Choroid plexus epithelial cell (primary cell): ENCODE data around the gene MLEC.

Experiments used
- DNase-seq: peaks from one replicate; pipeline ENCODE4 v3.0.0-alpha.2; 2010; ENCODE audit warnings: low read depth
- H3K4me3 ChIP-seq: 2 replicates; pipeline ENCODE4 v1.5.1; 2011; ENCODE audit warnings: low read depth, mild to moderate bottlenecking, control low read depth, low read length, moderate library complexity
- TF ChIP-seq, protein P1 (sequence below): conservative IDR thresholded peaks from 2 replicates; pipeline ENCODE4 v1.5.1; 2011; ENCODE audit warnings: low read depth, mild to moderate bottlenecking, control low read depth, inconsistent platforms, low read length, moderate library complexity

MLEC gene

DNA sequence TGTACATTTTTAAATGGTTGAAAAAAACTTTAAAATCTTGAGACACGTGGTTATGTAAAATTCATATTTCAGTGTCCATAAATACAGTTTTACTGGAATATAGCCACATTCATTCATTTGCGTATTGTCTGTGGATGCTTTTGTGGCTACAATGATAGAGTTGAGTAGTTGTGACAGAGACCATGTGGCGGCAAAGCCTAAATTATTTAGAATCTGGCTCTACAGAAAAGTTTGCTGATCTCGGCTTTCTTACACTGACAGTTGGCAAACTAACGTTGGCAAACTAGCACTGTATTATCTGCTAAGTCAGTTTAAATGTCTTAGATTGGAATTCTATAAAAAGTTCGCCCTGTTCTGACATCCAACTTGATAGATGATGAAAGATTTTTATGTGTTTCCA is 25.7 kb downstream of the MLEC start:
- no peak for DNase-seq
- TF ChIP-seq, protein P1, sequence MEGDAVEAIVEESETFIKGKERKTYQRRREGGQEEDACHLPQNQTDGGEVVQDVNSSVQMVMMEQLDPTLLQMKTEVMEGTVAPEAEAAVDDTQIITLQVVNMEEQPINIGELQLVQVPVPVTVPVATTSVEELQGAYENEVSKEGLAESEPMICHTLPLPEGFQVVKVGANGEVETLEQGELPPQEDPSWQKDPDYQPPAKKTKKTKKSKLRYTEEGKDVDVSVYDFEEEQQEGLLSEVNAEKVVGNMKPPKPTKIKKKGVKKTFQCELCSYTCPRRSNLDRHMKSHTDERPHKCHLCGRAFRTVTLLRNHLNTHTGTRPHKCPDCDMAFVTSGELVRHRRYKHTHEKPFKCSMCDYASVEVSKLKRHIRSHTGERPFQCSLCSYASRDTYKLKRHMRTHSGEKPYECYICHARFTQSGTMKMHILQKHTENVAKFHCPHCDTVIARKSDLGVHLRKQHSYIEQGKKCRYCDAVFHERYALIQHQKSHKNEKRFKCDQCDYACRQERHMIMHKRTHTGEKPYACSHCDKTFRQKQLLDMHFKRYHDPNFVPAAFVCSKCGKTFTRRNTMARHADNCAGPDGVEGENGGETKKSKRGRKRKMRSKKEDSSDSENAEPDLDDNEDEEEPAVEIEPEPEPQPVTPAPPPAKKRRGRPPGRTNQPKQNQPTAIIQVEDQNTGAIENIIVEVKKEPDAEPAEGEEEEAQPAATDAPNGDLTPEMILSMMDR: no peak
- H3K4me3 ChIP-seq: no peak overlapping the region

DNA sequence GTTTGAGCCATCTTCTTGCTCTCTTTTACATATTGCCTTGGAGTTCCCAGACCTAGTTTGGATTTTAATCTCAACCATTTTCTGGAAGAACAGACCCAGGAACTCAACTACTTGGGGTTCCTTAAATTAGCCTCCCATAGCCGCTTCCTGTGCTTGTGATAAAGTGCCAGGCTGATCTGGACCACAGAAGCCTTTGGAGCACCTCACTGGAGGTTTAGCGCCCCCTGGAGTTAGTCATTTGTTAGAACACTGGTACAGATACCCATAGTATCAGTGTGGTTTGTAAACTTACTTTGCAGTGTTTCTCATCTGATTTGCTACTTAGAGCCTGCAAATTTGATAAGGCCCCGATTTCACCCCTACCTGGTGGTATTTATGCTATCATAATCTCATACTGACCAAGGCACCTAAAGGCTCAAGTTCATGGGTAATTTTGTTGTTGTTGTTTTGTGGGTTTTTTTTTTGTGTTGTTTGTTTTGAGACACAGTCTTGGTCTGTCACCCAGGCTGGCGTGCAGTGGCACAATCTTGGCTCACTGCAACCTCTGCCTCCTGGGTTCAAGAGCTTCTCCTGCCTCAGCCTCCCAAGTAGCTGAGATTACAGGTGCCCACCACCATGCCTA is 27.0 kb downstream of the MLEC start:
- TF ChIP-seq, protein P1: peak; percentile 85
- DNase-seq: peak; percentile 91
- no peak overlapping the region for H3K4me3 ChIP-seq

DNA sequence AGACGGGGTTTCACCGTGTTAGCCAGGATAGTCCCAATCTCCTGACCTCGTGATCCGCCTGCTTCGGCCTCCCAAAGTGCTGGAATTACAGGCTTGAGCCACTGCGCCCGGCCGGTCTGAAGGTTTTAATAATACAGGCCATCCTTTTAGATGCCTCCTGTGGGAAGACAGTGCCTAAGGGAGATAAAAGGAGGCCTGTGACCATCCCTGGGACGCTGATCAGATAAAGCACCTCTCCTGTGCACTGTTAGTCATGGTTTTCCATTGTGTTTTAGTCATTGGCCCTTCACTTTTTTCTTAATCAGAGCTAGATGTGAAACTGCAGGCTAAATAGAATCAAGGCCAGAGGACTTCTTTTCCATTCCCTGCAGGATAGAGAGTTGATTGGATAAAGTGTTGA is 31.1 kb downstream of the MLEC start:
- TF ChIP-seq, protein P1: no peak
- DNase-seq: no peak
- no peak overlapping the region for H3K4me3 ChIP-seq

DNA sequence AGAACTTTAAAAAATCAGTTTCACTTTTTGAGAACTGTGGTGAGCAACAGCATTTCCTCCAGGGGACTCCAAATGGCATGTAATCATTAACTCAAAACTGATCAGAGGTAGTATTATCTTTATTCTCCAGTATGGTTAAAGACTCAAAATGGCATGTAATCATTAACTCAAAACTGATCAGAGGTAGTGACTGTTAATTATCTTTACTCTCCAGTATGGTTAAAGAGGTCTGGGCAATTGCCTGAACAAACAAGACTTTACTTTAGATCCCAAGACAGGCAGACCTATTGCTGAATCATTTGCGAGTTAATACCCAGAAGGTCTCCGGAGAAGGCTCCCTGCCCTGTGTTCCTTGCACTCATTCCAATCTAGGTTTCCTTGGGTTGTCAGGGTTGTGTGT is 32.1 kb downstream of the MLEC start:
- H3K4me3 ChIP-seq: no peak overlapping the region
- DNase-seq: no peak
- TF ChIP-seq, protein P1: no peak

DNA sequence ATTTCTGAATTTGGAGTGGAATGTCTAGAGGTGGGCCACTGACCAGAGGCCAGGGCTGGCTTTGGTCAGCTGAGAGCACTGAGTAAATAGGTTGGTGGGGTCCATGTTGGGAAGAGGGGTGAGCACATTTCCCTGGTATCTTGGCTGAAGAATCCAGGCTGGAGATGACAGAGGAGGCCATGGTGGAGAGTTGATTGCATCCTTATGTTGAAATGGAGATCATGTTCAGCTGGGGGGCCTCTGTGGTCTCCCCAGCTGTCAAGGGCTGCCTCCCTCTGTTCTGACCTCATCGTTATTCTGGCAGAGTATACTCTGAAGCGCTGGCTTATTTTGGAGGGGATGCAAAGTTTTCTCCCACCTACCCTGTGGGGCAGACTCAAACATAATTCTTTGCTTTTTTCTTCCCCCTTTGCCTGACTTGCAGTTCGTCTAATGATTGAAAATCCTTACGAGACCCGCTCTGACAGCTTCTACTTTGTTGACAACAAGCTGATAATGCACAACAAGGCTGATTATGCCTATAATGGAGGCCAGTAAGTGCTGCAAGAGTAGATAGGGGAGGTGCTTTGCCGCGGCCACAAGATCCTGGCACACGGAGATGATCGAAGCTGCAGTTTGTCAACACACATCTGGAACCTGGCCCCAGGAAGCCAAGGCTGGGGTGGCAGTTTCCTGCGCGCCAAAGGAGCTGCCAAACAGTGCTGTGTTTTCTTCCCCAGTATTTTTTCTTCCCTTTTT is 32.7 kb downstream of the MLEC start:
- TF ChIP-seq, protein P1: no peak
- no peak overlapping the region for H3K4me3 ChIP-seq
- no peak for DNase-seq

DNA sequence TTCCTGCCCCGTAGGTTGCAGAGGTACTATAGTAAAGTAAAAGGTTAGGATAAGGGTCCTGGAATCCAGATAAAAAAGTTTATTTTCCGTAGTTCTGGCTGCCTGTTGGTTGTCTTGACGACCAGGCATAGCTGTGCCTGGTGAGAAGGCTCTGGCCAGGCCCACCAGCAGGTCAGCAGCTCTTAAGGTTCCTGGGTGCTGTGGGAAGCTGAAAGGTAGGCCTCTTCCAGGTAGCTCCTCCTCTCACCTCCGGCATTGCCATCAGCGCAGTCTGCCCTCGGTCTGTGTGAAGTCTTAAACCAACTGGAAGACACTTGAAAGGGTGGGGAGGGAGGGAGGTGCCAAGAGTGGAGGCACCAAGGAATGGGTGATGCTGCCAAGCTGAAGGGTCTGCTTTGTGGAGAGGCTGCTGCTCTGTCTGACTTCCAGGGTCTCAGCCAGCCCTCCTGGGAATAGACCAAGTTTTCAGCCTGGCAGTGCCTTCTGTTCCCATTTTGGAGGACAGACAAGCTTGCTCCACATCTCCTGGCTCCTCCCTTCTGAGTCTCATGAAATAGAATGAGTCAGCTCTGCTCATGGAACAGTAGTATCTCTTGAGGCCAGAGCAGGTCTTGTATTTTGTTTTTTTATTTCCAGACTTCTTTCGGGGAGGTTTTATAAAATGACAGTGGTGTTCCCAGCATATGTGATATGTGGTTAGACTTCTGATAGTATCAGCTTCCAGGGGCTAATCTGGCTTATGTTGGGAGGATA is 33.5 kb downstream of the MLEC start:
- no peak overlapping the region for H3K4me3 ChIP-seq
- TF ChIP-seq, protein P1: no peak
- peak; percentile 85 for DNase-seq
